Stimulated activated CD8-positive, alpha-beta memory T cell treated with anti-CD3 and anti-CD28 coated beads, Interleukin-7, amount 100 ng/mL, for 1 hour (primary cell): Measurements from ENCODE around the gene TRIM24.

Experiments
- DNase-seq, 2 donors: peaks; one replicate each; pipeline ENCODE4 v3.0.0-alpha.2; 2020; ENCODE audit warnings: low read depth in 2 of 2

TRIM24 gene

DNA sequence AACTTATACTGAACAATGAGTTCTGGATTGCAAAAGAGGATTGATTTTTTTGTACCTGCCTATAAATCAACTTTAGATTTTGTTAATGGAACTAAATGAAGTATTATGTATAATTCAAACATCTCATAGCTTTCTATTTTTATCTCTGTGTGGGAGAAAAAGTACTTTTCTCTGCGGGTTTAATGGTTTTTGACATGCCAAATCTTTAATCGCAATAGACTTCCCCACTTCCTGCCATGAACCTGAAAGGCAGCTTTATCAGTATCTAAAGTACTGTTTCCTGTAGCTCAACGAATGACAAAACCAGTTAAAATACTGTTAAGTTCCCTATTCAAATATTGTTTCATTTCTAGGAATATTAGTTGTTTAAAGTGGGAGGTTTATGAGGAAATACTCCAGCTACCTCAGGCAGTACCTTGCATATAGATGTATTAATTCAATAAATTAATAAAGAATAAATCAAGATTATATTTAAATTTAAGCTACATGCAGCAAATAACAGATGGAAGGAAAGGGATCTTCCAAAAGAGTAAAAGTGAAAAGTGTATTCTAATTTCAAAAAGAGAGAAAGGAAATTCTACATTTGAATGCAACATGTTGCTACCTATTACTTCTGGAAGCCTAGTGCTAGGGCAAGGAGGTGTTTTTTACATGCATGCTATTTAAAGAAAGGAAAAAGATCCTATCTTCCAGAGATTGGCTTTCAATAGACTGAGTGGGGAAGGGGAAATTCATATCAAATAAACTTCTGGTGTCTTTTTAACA is 165.2 kb downstream of the TRIM24 start:
- no peak for DNase-seq

DNA sequence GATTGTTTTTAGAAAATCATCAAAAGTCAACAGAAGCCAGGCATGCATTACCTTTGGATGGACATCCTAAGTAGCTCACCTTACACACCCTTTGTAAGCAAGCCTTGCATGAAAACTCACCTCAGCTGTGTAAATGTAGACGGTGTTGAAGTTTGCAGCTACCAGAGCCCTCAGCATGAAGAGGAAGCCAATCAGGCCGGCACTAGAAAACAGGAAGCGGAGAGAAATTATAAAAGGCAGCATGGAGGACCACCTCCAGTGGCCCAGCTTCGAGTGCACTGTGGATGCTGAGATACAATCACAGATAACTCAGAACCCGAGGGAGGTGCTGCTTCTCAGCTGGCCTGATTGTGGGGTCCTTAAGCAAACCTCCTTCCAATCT is 165.8 kb downstream of the TRIM24 start:
- DNase-seq = no peak

DNA sequence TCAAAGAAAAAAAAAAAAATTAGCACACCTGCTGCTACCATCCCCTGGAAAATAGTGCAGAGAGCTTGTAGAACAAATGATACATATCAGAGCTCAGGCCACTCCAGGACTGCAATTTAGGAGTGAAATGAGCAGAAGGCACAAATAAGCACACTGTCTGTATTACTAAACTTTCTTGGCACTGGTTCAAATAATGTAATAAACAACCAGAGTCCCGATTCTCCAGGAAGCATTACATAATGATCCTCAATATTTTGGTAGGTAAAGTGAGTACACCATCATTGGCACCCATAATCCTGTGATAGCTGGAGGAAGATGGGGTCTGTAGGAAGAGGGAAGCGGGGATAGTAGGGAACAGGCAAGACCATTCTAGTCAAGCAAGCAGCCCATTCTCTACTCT is 166.8 kb downstream of the TRIM24 start:
- DNase-seq = no peak

DNA sequence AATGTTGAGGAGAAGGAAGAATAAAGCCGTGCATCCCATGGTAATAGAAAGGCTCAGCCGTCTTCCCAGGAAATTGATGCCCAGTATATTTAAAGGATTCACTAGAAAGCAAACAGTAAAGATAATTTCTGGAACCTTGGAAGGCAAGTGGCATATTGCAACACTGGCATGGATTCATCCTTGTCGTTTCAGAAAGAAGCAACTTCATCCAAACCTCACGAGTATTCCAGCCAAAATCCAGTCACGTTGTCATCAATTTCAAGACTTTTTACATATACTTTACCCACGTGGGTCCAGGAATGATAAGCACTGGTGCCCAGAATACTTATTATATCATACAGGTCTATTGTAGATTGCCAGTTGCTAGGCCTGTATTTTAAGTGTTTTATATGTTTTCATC is 167.3 kb downstream of the TRIM24 start:
- no peak for DNase-seq

DNA sequence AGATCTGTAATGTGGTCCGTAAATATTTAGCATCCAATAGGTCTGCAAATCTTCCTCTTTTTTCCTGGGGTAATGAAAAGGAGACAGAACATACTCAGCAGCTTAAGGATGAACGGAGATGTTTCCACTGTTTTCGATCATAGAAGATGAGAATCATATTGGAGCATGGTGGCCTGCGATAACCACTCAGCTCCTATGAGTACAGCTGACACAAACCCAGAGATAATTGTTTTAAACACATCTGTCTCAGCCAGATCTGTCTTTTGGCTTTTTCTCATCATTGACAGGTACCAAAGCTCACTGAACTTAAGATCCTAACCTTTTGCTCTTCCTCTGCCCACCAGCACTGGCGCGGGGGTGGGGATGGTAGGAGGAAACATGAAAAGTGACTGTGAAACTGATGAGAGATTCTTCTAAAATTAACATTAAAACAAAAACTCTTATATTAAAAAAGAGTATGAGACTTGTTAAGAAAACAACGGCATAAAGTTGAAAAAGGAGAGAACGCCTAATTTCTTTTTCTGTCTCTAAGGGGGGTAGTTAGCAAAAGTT is 170.1 kb downstream of the TRIM24 start:
- no peak for DNase-seq

DNA sequence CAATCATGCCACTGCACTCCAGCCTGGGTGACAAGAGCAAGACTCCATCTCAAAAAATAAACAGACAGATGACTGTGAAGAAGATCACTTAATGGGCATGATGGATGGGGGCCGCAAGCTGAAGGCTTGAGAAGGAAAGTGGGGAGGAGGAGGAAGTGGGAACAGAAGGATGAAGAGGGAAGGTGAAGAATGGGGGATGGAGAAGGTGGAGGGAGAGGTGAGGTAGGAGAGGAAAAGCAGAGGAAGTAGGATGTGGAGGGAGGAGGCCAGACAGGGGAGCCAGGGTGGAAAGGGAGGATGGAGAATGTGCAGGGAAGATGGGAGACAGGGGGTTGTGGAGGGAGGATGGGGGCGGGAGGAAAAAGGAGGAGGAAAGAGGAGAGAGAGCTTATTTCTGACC is 172.3 kb downstream of the TRIM24 start:
- no peak for DNase-seq

DNA sequence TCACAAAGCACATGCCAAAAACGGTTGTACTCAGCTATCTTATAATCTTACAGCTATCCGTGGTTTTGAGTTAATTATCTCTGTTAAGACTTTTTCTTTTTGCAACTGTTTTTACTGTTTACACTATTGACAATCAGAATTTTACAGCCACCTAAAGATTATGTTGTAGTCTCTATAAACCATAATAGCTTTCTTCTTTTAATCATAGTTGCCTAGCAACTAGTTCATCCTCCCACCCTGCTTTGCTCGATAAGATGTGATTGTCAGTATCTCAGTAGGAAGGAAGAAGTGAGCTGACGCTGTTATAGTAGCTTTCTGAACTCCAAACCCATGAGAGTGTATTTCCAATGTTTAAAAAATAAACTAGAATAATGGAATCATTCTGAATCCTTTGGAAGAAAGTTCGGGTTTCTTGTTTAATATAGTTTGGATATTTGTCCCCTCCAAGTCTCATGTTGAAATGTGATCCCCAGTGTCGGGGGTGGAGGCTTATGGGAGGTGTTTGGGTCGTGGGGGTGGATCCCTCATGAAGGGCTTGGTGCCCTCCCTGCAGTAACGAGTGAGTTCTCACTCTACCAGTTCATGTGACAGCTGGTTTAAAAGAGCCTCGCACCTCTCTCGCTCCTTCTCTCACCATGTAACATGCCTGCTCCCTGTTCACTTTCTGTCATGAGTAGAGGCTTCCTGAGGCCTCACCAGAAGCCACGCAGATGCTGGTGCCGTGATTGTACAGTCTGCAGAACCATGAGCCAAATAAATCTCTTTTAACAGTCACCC is 173.0 kb downstream of the TRIM24 start:
- DNase-seq = no peak
